Measurements from ENCODE around the gene C6.
A peak's percentile ranks its signal among the peaks of the same experiment; 100 is the strongest.
"Not testable (repeated sequence)": the region's sequence is repeated elsewhere in the genome, so short reads cannot be mapped to it uniquely, and the experiment has no call there.

The C6 gene

DNA sequence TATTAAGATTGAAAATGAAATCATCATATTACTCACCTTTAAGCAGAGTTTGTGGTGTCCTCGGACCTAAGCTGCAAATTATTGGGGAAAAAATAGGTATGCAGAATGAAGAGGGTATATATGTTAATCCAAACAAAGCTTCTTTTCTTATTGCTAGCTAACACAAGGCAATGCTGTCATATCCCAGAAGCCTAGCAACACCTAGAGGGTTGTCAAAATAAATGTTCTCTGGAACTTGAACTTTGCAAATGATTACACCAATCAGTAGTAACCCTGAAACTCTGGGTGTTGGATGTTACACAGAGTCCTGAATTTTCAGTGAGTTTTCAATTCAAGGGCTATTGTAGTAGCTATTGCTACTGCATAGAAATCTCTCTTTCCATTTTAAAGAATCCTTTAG, at the start of gene C6:
TSS of gene C6 (minus strand) at position 193 of the 400 bp plus-strand sequence. CDS start 10,302 bp downstream, outside the sequence.
- DNase-seq = no peak

DNA sequence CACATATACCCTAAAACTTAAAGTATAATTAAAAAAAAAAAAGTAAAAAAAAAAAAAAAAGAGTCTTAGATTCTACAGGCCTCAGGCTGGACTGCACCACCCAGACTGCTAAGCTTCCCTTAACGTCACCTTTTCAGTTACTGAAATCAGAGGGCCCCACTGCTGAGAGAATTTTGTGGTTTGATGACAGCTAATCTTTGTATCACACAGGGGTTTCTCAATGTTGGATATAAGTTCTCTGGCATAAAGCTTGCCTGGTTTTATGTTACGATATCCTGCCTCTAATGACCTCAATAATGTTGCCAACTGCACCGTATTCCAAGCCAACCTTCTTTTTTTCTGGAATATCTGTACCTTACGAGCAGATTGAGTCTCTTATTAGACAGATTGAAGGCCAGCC, 43.1 kb upstream of the C6 start:
- DNase-seq = no peak

DNA sequence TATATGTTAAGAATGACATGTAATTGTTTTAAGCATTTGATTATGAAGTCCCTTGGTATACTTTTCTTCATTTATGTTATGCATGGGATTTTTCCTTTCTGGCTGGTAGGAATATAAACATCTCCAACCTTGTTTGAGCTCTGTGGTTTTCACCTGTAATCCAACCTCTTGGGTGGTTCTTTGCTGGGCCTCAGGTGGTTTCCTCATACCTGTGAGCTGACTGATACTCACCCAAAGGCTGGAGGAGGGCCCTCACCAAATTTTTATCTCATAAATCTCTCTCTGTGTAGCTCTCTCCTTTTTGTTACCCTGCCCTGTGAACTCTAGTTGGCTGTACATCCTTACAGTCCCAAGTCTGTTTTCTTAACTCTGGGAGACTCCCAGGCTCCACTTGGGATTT, 39.8 kb upstream of the C6 start:
- no peak for DNase-seq

DNA sequence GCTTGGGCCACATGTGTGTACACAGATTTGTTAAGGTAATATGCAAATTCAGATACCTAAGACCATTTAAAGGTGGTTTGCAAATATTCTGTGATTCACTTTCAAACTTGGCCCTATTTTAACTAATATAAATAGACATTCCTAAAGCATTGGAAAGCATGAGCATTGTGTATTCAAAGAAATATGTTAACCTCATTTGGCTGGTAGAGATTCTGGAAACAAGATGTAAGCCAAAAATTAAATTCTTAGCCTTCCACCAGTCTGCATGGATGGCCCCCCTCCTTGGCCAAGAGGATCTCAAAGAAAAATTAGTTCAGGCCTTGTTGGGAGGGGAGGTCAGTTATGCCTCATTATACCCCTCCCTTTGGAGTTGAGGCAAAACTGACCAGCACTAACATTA, 38.7 kb upstream of the C6 start:
- no peak for DNase-seq

DNA sequence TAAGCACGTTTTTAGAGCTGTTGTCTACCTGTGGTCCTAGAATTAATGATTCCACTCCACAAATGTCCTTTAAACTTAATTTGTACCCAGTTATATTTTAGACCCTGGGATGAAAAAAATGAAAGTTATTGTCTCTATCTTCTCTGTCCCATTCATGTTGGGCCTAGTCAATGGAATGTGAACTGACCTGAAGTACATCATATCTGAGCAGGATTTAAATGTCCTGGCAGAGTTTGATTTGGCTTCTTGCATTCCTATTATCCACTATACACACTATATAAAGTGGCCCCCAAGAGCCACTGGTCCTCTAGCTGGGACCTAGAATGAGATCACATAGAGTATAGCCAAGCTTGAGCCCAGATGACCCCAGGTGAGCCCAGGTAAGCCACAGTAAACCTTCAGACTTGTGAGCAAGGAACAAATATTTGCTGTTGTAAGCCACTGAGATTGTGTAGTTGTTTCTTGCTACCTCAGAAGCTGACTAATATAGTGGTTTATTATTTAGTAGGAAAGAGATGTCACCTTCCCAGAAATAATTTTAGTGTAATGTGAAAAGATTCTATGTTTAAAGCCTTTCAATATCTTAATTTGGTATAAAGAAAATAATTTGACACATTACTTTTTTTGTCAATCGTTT, 37.1 kb upstream of the C6 start:
- DNase-seq = no peak

DNA sequence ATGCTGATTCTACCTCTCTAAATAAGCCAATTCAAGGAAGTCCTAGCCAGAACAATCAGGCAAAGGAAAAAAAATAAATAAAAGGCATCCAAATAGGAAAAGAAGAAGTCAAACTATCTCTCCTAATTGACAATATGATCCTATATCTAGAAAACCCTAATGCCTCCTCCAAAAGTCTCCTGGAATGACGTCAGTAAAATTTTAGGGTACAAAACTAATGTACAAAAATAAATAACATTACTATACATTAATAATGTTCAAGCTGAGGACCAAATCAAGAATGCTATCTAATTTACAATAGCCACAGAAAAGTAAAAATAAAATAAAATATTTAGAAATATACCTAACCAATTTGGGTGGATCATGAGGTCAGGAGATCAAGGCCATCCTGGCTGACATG, 33.8 kb upstream of the C6 start:
- DNase-seq = no peak

DNA sequence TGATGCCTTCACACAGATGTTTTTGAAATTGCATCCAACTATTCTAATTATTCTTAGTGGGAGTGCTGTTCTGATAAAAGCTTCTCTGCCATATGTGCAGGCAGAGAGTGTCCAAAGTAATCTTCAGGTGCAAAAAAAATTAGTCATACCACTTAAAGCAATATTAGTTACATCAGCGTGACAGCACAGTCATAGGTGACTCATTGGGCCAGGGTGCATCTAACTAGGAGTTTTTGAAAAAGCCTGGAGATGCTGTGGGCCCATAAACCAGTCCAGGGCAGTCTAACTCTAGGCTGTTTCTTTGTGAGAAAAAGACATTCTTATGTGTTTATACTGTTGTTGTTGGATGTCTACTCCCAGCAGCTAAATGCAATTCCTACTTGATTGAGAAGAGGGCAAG, 33.0 kb upstream of the C6 start:
- DNase-seq = peak; percentile 67

DNA sequence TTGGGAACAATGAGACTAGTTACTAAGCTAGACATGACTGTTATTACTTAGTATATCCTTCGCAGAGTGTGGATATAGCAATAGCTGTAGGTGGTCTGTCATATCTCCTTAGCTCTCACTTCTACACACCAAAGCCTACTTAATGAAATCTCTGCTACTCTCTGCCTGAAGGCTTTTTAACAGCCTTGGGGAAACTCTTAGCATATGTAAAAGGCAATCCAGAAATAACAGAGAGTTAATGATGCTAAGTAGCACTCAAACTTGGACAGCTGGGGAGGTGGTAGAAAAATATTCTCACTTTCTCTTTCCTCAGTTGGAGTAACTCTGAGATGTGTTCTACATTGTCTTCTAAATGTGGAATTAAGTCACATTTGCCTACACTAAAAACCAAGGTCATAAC, 30.2 kb upstream of the C6 start:
- DNase-seq = no peak

DNA sequence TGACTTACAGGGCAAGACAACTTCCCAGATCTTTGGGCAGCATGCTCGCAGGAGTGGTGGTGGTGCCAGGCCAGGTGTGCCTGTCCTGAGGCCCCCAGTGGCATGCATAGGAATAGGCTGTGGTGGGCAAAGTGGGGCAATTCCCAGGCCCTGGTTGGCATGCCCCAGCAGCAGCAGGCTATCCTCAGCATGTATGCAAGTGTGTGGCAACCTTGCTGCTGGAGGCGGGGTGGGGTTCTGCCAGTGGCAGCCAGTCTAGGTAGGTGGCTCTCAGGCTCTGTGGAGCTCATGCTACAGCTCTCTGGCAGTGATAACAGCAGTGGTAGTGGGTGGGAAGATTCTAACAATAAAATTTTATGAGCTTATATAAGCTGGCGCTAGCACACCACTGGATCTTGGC, 27.7 kb upstream of the C6 start:
- DNase-seq = no peak

DNA sequence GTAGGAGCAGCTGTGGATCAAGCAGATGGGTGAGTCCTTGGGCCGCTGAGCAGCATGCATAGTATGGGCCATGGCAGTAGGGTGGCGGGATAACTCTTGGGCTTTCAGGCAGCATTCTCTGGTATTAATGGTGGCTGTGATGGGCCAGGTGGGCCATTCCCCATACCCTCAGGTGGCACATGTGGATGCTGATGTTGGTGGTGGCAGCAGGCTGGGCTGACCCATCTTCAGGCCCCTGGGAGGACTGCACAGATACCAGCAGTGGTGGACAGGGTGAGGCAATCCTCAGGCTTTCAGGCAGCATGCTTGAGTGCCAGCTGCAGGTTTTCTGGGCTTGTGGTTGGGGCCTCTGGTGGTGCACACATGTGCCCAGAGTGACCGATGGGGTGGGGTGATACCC, 27.1 kb upstream of the C6 start:
- DNase-seq = no peak

DNA sequence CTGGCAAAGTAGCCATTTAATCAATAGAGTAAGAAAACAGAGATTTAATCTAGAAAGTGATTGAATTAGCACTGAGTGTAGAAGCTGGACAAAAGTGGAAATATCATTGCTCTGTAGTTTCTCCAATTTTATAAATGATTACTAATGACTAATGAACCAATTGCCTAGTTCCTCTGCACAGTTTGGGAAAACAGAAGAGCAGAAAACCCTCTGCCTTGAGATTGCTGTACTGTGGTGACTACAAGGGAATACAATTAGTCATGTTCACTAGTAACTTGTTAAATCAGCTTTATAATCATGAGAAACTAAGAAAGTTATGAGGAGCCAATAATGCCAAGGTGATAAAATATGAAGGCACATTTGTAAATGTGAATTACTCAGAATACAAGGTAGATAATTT, 21.1 kb upstream of the C6 start:
- no peak for DNase-seq

DNA sequence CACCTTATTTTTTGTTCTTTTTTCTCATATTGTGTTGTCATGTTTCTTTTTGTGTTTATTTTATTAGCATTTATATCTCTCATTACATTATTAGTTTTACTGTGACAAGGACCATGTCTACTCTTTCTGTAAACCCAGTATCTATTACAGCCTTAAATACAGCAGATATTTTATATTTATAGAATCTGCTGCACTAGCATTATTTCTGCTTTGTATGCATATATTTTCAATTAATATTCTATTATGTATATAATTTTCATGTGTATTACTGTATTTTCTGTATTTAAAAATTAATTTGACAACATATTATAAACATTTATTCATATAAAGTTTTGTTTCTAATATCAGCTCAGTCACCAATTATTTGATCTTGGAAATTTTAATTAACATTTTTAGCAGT, 19.5 kb upstream of the C6 start:
- no peak for DNase-seq

DNA sequence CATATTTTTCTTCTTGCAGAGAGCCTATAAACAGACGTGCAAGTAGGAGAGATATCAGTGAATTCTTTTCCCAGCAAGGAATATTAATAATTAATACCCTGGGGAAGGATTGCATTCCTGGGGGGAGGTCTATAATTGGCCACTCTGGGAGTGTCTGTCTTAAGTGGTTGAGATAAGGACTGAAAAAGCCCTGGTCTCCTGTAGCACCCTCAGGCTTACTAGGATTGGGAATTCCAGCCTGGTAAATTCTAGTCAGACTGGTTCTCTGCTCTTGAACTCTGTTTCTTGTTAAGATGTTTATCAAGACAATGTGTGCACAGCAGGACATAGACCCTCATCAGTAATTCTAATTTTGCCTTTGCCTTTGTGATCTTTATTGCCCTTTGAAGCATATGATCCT, 16.9 kb upstream of the C6 start:
- DNase-seq = not testable (repeated sequence)

DNA sequence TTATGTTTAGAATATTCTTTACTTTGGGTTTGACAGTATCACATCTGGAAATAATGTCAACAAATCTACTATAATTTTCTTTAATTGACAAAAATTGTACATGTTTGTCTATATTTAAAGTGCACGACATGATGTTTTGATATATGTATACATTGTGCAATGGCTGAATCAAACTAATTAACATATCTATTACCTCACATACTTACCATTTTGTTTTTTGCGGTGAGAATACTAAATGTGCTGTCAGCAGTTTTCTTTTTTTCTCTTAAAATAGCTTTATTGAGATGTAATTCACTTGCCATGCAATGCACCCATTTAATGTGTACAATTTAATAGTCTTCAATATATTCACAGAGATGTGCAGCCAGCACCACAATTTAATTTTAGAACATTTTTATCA, 10.6 kb upstream of the C6 start:
- no peak for DNase-seq

DNA sequence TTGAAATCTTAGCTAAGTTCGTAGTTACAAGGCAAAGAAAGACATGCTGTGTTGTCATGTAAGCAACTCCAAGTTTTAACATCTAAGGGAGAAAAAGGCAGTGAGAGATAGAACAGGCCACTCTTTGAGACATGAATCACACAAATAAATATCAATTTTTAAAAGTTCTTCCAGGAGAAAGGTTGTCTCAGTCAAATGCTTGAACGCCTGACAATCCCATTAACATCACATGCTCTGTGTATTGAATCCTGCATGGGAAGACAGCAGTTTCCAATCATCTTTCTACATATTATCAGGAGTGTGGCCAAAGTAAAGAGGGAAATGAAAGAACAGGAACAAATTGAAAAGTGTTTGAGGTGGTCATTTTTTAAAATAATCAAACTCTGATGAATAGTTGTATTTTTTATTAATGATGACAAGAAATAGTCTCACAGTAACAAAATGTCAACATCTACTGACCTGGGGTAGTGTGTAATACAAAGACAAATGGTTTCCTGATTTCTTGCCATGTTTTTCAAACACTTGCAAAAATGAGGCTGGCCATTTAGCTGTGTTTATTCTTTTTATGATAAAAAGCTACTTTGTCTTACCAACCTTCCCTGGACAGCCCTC, 6.4 kb upstream of the C6 start:
- no peak for DNase-seq

DNA sequence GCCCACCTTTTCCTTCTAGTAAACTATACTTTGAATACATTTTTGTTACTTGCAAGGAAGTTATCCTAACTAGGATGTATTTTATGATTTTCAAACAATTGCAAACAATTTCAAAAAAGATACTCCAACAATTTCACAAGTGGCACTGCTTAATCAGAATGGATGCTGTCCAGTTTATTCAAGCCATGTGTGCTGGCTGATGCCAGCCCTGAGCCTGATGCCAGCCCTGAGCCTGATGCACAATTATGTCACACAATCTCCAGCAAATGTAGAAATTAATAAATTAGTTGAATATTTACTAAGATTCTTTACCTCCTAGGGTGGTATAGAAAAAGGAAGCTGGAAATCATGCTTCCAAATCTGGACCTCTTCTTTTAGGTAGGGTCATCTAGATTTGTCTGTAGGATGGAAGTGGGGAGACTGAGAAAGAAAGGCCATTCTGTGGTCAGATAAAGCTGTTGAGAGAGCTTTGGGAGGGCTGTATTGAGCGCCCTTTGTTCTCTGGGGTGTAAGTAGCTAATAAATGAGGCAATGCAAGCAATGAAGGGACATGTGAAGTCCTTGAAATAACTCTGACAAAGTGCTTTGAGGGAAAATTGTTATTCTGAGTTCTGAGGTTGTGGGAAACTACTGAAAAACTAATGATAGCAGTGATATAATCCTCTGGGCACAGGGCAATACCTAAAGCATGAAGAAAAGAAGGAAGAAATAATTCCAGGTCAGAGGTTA, 5.8 kb upstream of the C6 start:
- DNase-seq = no peak

DNA sequence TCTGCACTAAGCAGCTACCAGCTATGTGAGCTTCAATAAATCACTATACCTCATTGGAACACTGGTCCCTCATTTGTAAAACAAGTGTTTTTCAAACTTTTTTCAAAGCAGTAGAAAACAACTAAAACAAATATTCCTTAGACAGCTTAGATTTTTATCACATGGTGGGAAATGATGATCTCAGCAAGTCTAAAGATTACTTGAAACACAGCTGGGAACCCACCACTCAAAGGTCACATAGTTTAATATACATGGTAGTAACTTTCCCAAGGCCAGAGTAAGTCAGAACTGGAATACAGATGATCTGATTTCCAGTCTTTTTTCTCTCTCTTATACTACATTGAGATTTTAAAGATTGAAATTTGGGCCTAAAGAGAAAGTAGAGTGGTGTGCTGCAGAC, 850 bp upstream of the C6 start:
- no peak for DNase-seq

DNA sequence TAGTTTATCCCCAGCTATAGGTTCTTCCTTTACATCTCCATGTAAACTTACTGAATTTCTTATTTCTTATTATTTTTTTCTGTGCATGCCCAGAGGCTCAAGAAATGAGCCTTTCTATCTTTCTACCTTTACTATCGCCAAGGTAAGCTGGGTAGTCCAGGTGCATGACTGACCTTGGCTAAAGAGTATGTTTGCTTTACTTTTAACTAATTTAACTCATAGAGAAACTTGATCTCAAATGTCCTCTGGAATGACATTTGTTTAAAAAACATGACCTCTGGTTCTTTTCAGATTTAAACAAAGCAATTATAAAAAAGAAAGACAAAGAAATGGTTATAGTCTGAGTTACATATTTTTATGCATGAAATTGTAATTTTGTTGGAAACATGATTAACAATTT, 397 bp downstream of the C6 start:
- DNase-seq = no peak

DNA sequence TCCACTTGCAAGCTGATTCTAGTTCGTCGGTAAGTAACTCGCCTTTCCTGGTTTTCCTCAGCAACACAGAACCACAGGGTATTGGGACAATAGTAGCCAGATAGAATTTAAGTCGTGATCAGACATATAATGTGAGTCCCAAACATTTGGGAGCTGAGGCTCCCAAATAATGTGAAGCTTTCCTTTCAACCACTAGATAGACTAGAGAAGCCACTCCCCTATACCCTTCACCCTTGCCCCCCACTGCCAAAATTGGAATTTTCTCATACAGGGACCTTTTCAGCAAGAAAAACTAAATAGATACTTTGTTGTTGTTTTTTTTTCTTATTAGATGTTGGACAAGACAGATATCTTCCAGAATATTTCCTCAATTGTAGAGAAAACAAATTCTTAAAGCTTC, 1.9 kb downstream of the C6 start:
- DNase-seq = no peak

DNA sequence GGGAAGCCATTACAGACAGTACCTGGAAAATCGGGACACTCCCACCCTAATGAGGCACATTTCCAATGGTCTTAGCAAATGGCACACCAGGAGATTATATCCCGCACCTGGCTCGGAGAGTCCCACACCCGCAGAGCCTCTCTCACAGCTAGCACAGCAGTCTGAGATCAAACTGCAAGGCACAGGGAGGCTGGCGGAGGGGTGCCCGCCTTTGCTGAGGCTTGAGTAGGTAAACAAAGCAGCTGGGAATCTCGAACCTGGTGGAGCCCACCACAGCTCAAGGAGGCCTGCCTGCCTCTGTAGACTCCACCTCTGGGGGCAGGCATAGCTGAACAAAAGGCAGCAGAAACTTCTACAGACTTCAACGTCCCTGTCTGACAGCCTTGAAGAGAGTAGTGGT, 7.9 kb downstream of the C6 start:
- not testable (repeated sequence) for DNase-seq

DNA sequence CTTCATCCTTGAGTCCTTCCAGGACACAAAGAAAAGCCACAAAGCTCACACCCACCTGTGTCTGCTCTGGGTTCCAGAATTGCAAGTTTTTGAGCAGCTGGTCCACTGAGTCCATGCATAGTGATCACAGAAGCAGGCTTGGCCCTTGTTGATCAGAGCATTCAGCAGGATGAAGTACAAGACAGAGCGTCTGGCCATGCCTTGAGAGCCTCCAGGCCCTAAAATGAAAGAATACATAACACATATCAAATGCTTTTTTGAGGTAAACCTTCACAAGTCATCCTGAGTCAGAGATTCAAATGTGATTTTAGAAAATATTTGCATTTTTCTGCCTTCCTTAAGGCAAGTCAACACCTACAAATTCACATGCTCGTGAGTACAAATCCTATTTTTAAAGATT, 10.3 kb downstream of the C6 start:
- DNase-seq = no peak

DNA sequence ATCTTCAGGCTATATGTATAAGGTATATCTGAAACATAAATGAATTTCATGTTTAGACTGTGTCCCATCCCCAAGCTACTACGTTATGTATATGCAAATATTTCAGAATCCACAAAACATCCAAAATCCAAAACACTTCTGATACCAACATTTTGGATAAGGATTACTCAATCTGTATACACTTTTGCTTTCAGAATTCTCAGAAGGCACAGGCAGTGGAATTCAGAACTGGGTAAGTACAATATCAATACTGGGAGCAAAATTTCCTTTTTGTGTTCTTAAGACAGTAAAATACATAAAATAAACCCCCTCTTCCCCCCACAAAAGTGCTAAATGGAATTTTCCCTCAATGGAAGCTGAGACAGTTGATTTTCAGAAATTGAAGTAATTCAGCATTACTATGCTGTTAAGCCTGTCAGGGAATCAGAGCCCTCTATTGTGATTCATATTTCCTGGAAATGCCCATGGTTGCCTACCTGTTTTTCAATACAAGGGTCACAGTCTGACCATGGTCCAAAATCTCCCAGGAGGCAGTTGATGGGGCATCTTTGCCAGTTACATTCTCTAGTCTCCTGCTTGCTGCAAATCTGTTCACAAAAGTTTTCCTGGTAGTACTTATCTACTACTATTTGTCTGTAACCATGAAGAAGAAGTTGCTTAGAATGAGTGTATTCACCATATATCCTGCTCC, 12.1 kb downstream of the C6 start:
- no peak for DNase-seq

DNA sequence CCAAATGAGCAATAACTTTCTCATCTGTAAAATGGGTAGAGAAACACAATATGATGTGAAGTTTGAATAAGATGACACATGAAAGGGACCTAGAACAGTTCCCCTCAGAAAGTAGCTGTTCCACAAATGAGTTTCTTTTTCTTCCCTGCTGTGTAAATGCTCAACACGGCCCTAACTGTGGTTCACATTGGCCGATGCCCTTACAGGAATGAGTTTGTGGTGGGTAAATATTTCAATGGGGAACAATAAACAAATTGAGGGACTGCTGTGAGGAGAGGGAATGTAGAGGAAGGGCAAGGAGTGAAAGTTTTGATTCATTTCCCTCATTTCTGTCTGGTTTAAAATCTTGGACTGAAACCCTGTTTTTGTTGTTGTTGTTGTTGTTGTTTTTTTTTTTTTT, 12.8 kb downstream of the C6 start:
- no peak for DNase-seq

DNA sequence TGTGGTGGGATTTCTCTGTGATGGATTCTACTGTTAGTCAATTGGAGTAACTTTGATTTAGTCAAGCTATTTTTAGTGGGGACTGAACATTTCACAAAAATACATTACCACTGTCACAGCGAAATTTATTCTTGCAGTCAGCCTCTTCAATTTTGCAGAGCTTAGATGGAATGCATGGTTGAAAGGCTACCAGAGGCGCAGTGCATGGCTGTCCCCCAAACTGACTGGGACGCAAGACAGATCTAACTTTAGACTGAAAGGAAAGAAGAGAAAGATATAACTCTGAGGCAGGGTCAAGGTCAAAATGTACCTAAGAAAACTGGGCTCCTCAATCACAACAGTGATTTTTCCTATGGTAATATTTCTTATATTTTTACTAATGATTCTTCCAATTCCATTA, 13.7 kb downstream of the C6 start:
- DNase-seq = no peak
